GM23338 (cell line): Measurements from ENCODE around the gene OPALIN. TPM values are rescaled to one million over a fixed set of nuclear protein-coding genes. Genes with fewer than 3 reads are reported as not detected.

Experiments used
- ATAC-seq: fragments of 200-7000 bp; cut with Tn5 transposase; 3 replicates; pipeline ENCODE4 v1.9.1; 2020
- DNase-seq: peaks from one replicate; pipeline ENCODE4 v3.0.0-alpha.2; 2015; ENCODE audit warnings: low spot score
- H2AFZ ChIP-seq: fragments of 200-600 bp; sonication (generic); 2 replicates; pipeline ENCODE4 v1.8.0; 2016; ENCODE audit warnings: antibody characterized with exemption, mild to moderate bottlenecking, moderate library complexity
- H3F3A ChIP-seq: fragments of 200-600 bp; sonication (generic); replicated peaks from 2 replicates; pipeline ENCODE4 v1.8.0; 2017; ENCODE audit warnings: antibody characterized with exemption, mixed run types, low read depth
- H3K27ac ChIP-seq: fragments of 200-600 bp; sonication (generic); 2 replicates; pipeline ENCODE4 v1.6.1; 2016; ENCODE audit warnings: low read depth
- H3K27me3 ChIP-seq: fragments of 200-600 bp; sonication (generic); 2 replicates; pipeline ENCODE4 v1.8.0; 2016; ENCODE audit warnings: mild to moderate bottlenecking, mixed run types, moderate library complexity; ENCODE audit not compliant: insufficient read depth
- H3K36me3 ChIP-seq: fragments of 200-600 bp; sonication (generic); 2 replicates; pipeline ENCODE4 v1.8.0; 2016; ENCODE audit warnings: mild to moderate bottlenecking; ENCODE audit not compliant: insufficient read depth
- H3K4me1 ChIP-seq: fragments of 200-600 bp; sonication (generic); 2 replicates; pipeline ENCODE4 v1.8.0; 2016; ENCODE audit warnings: mild to moderate bottlenecking, moderate library complexity; ENCODE audit not compliant: insufficient read depth
- H3K4me2 ChIP-seq: fragments of 200-600 bp; sonication (generic); 2 replicates; pipeline ENCODE4 v1.7.1; 2017; ENCODE audit warnings: mixed run types
- H3K4me3 ChIP-seq: fragments of 200-600 bp; sonication (generic); 2 replicates; pipeline ENCODE4 v1.6.1; 2016; ENCODE audit warnings: mixed run types
- H3K79me2 ChIP-seq: fragments of 200-600 bp; sonication (generic); replicated peaks from 2 replicates; pipeline ENCODE4 v1.8.0; 2017; ENCODE audit warnings: mild to moderate bottlenecking; ENCODE audit not compliant: insufficient read depth
- H3K9me2 ChIP-seq: fragments of 200-600 bp; sonication (generic); 2 replicates; pipeline ENCODE4 v1.8.0; 2017; ENCODE audit not compliant: insufficient read depth
- H4K20me1 ChIP-seq: fragments of 200-600 bp; sonication (generic); replicated peaks from 2 replicates; pipeline ENCODE4 v1.8.0; 2017; ENCODE audit warnings: mild to moderate bottlenecking; ENCODE audit not compliant: insufficient read depth
- H3K27ac Mint-ChIP-seq: 2 replicates; pipeline ENCODE4 v1.8.0; 2020; ENCODE audit warnings: inconsistent platforms, mild to moderate bottlenecking, moderate library complexity, mixed read lengths
- H3K27me3 Mint-ChIP-seq: 3 replicates; pipeline ENCODE4 v1.8.0; 2022; ENCODE audit warnings: low read depth, mild to moderate bottlenecking, moderate library complexity, mixed read lengths, inconsistent platforms; ENCODE audit not compliant: insufficient read depth, poor library complexity
- H3K36me3 Mint-ChIP-seq: 3 replicates; pipeline ENCODE4 v1.8.0; 2021; ENCODE audit warnings: low read depth, mild to moderate bottlenecking, inconsistent platforms, moderate library complexity, mixed read lengths
- H3K4me1 Mint-ChIP-seq: 3 replicates; pipeline ENCODE4 v1.8.0; 2020; ENCODE audit warnings: mild to moderate bottlenecking, inconsistent platforms, mixed read lengths
- H3K4me3 Mint-ChIP-seq: 3 replicates; pipeline ENCODE4 v1.8.0; 2021; ENCODE audit warnings: moderate library complexity, mild to moderate bottlenecking, inconsistent platforms, mixed read lengths
- H3K9me3 Mint-ChIP-seq: 3 replicates; pipeline ENCODE4 v1.8.0; 2020; ENCODE audit warnings: moderate library complexity, mild to moderate bottlenecking, inconsistent platforms, mixed read lengths
- CREB1 ChIP-seq: fragments of 250-450 bp; sonication (Bioruptor Pico); IDR thresholded peaks from 2 replicates; pipeline ENCODE4 v1.5.0; 2020; ENCODE audit warnings: low read depth, mild to moderate bottlenecking, moderate library complexity
- CTCF ChIP-seq, 2 experiments: fragments of 200-600 bp in 1 of 2; sonication (generic) in 1 of 2; conservative IDR thresholded peaks; 2 replicates each; pipeline versions ENCODE4 v1.5.1 to v1.6.1; 2016 to 2017; ENCODE audit warnings: antibody characterized with exemption in 2 of 2, low read depth in 2 of 2, mild to moderate bottlenecking in 2 of 2, moderate library complexity in 1 of 2
- ETS1 ChIP-seq: IDR thresholded peaks from 2 replicates; pipeline ENCODE4 v1.6.1; 2016; ENCODE audit warnings: antibody characterized with exemption
- EZH2phosphoT487 ChIP-seq: fragments of 200-600 bp; sonication (generic); IDR thresholded peaks from one replicate; pipeline ENCODE4 v1.8.1; 2018; ENCODE audit warnings: antibody characterized with exemption; ENCODE audit not compliant: unreplicated experiment
- JUNB ChIP-seq: IDR thresholded peaks from one replicate; pipeline ENCODE4 v1.6.1; 2016; ENCODE audit warnings: antibody characterized with exemption; ENCODE audit not compliant: unreplicated experiment
- NANOG ChIP-seq: IDR thresholded peaks from 2 replicates; pipeline ENCODE4 v1.6.1; 2016; ENCODE audit warnings: antibody characterized with exemption, borderline replicate concordance
- POLR2AphosphoS5 ChIP-seq: IDR thresholded peaks from 2 replicates; pipeline ENCODE4 v1.6.1; 2016; ENCODE audit warnings: antibody characterized with exemption, low read depth
- REST ChIP-seq: IDR thresholded peaks from one replicate; pipeline ENCODE4 v1.6.1; 2018; ENCODE audit warnings: antibody characterized with exemption; ENCODE audit not compliant: unreplicated experiment
- STAT1 ChIP-seq: IDR thresholded peaks from one replicate; pipeline ENCODE4 v1.6.1; 2016; ENCODE audit warnings: antibody characterized with exemption; ENCODE audit not compliant: unreplicated experiment
- ZNF114 ChIP-seq: fragments of 250-450 bp; sonication (Bioruptor Pico); IDR thresholded peaks from 2 replicates; pipeline ENCODE4 v1.5.0; 2020; ENCODE audit warnings: mild to moderate bottlenecking, moderate library complexity
- ZNF331 ChIP-seq: fragments of 250-450 bp; sonication (Bioruptor Pico); IDR thresholded peaks from 2 replicates; pipeline ENCODE4 v1.5.0; 2020; ENCODE audit warnings: low read depth, mild to moderate bottlenecking, moderate library complexity
- polyA plus RNA-seq: library from polyadenylated mRNA; unstranded; fragments of >200 nt; fragmentation: Nextera tagmentation; extraction: Ambion mirVana; gene quantifications from 2 replicates; pipeline ENCODE4 v1.2.1, GENCODE V29; 2016
- total RNA-seq: library from RNA; depleted of rRNA; stranded (reverse); fragments of >200 nt; shearing (Covaris generic); gene quantifications from 2 replicates; pipeline ENCODE4 v1.2.3, GENCODE V29; 2014

The OPALIN gene
- total and polyA plus RNA-seq, 2 experiments from 2014 or later, result not detected

- no peak for TF ChIP-seq REST
- no peak for TF ChIP-seq NANOG
- TF ChIP-seq POLR2AphosphoS5, result no peak
- no peak for TF ChIP-seq STAT1
- no peak for TF ChIP-seq CTCF (conservative IDR thresholded peaks at IDR 0.05; ENCODE audit: low read depth in 2 of 2)
- TF ChIP-seq ZNF114 (CRISPR knock-in tag), result no peak
- TF ChIP-seq JUNB, result no peak
- TF ChIP-seq EZH2phosphoT487, result no peak
- no peak for TF ChIP-seq CREB1 (CRISPR knock-in tag)
- TF ChIP-seq ZNF331 (CRISPR knock-in tag), result no peak
These were observed 28.4 kb upstream of the OPALIN start (continued) for GRCh38 chr10:96387161-96387560.

- H3K4me3 Mint-ChIP-seq, result no peak overlapping the region
- Histone ChIP-seq H3K9me2 (no peaks in the 10 kb centered on the region), H3F3A (no peaks in the 10 kb centered on the region), H3K27ac (no peak overlapping the region), H4K20me1 (no peaks in the 10 kb centered on the region), H3K36me3 (no peaks in the 10 kb centered on the region), H3K4me1 (no peaks in the 10 kb centered on the region), H3K4me2 (no peak overlapping the region), H3K4me3 (no peak overlapping the region), H3K79me2 (no peaks in the 10 kb centered on the region), H2AFZ (no peak overlapping the region), H3K27me3 (no peaks in the 10 kb centered on the region)
- H3K4me1 Mint-ChIP-seq, result peaks cover 5% of the 10 kb centered on the region; the same call in 1 of the 3 replicates
- no peaks in the 10 kb centered on the region for H3K36me3 Mint-ChIP-seq
- ATAC-seq, result no peak
- no peak for DNase-seq
- no peaks in the 10 kb centered on the region for H3K9me3 Mint-ChIP-seq
- peaks cover 3% of the 10 kb centered on the region for H3K27me3 Mint-ChIP-seq
- H3K27ac Mint-ChIP-seq, result no peak overlapping the region
- TF ChIP-seq CREB1 (CRISPR knock-in tag) (no peak), ETS1 (no peak), REST (no peak)
These were observed 25.7 kb upstream of the OPALIN start for GRCh38 chr10:96384506-96384905.
